NCI-H1105 (cell line): ENCODE results near the gene BCL11B.

ENCODE experiments used
- DNase-seq: peaks from one replicate; lab custom pipeline; 2025; lab: John Stamatoyannopoulos, UW

Gene BCL11B

GRCh38 chr14:99158646-99159165 lies 113.3 kb downstream of the BCL11B start:
- no peak for DNase-seq

GRCh38 chr14:99158150-99158549 lies 113.8 kb downstream of the BCL11B start:
- no peak for DNase-seq

GRCh38 chr14:99157676-99158075 lies 114.3 kb downstream of the BCL11B start:
- DNase-seq = no peak

- no peak for DNase-seq
These were observed 114.8 kb downstream of the BCL11B start for GRCh38 chr14:99157246-99157645.

GRCh38 chr14:99156814-99157213 lies 115.2 kb downstream of the BCL11B start:
- DNase-seq = no peak

GRCh38 chr14:99156090-99156425 lies 115.9 kb downstream of the BCL11B start:
- DNase-seq = no peak

GRCh38 chr14:99155173-99156089 lies 116.6 kb downstream of the BCL11B start:
- no peak for DNase-seq

- DNase-seq = no peak
These were observed 121.8 kb downstream of the BCL11B start for GRCh38 chr14:99150236-99150635.

GRCh38 chr14:99148861-99149610 lies 123.0 kb downstream of the BCL11B start:
- no peak for DNase-seq

- no peak for DNase-seq
These were observed 123.9 kb downstream of the BCL11B start for GRCh38 chr14:99148131-99148530.

- no peak for DNase-seq
These were observed 124.6 kb downstream of the BCL11B start for GRCh38 chr14:99147366-99147740.

GRCh38 chr14:99146616-99147365 lies 125.2 kb downstream of the BCL11B start:
- DNase-seq = no peak

- DNase-seq = no peak
These were observed 126.7 kb downstream of the BCL11B start for GRCh38 chr14:99145307-99145706.

GRCh38 chr14:99143793-99144192 lies 128.2 kb downstream of the BCL11B start:
- DNase-seq = no peak

GRCh38 chr14:99143126-99143525 lies 128.9 kb downstream of the BCL11B start:
- DNase-seq = no peak

GRCh38 chr14:99141236-99141635 lies 130.8 kb downstream of the BCL11B start:
- DNase-seq = no peak

- DNase-seq = no peak
These were observed 132.8 kb downstream of the BCL11B start for GRCh38 chr14:99138999-99139865.

GRCh38 chr14:99137913-99138571 lies 134.0 kb downstream of the BCL11B start:
- no peak for DNase-seq

GRCh38 chr14:99137001-99137700 lies 134.8 kb downstream of the BCL11B start:
- no peak for DNase-seq

GRCh38 chr14:99136401-99136800 lies 135.6 kb downstream of the BCL11B start:
- DNase-seq = no peak
